GM18873 (cell line): Measurements from ENCODE around the gene PDE11A.
"Not testable (repeated sequence)": the region's sequence is repeated elsewhere in the genome, so short reads cannot be mapped to it uniquely, and the experiment has no call there.

Experiments
- ATAC-seq: cut with Tn5 transposase; IDR thresholded peaks from one replicate; pipeline ENCODE4 v1.9.1; 2021; ENCODE audit warnings: mild to moderate bottlenecking, moderate library complexity, moderate number of reproducible peaks; ENCODE audit not compliant: unreplicated experiment, low FRiP score

PDE11A gene

DNA sequence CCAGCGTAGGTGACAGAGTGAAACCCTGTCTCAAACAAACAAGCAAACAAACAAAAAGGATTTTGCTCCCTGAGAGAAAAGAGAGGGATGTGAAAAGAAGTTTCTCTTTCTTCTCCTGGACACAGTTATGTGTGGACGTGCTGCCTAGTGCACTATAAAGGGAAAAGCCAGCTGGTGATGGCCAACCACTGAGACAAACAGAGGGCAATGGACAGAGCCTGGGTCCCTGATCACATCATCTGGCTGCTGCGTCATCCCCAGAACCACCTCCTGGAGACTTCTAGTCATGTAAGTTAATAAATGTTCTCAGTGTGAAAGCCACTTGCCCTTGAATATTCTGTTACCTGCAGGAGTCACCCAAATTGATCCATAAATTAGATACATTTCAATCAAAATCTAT is 184.9 kb downstream of the PDE11A start:
- ATAC-seq = no peak

GRCh38 chr2:177886824-177887223 is 185.8 kb downstream of the PDE11A start:
- no peak for ATAC-seq

GRCh38 chr2:177885828-177886466 is 186.6 kb downstream of the PDE11A start:
- ATAC-seq = no peak

GRCh38 chr2:177883177-177883576 is 189.4 kb downstream of the PDE11A start:
- no peak for ATAC-seq

DNA sequence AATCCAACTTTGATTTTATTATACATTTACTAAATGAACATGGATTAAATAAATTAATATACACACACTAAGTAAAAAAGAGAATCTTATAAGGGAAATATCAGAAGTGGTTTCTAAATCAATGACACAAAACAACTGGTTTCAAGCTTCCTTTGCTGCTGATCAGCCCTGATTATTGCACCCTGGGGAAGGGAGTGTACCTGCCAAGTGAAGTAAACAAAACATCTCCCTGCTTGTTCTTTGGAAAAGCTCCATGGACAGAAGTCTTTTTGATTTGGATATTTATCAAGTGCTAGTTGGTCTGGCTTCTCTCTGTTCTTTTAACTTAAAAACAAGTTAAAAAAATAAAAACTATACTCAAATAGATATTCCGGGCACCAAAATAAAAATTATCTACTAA is 190.1 kb downstream of the PDE11A start:
- no peak for ATAC-seq

- no peak for ATAC-seq
These were observed 190.7 kb downstream of the PDE11A start for GRCh38 chr2:177881921-177882320.

DNA sequence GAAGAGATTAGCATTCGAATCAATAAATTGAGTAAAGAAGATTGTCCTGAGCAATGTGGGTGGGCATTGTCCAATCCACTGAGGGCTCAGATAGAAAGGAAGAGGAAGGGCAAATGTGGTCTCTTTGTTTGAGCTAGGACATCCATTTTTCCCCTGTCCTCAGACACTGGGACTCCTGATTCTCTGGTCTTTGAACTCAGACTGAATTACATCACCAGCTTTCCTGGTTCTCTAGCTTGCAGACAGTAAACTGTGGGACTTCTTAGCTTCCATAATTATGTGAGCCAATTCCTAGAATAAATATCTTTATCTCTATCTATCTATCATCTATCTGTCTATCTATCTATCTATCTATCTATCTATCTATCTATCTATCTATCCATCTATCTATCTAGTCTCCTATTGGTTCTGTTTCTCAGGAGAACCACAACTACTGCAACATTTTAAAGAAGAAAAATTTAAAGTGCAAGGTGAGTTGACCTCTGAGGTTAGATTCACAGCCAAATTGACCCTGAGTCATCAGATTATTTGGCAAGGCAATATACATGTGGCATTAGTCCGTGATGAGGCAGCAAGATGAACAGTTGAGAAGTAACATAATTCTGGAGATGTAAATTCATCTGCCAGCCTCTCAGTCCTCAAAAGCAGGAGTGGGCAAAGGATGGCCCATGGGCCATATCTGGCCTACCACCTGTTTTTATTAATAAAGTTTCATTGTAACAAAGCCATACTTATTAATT is 191.4 kb downstream of the PDE11A start:
- no peak for ATAC-seq

DNA sequence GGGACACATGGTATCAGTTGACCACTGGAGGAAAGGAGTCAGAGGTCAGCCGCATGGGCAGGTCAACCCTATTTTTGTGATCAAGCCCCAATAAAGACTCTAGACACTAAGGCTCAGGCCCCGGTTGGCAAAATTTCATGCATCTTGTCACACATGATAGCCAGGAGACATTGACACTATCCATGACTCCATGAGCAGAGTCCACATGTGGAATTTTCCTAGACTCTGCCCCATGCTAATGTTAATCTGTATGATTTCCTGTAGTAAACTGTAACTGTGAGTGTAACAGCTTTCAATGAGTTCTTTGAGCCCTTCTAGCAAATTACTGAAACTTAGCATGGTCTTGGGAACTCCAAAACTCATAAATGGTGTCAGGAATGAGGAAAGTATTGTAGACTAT is 192.3 kb downstream of the PDE11A start:
- no peak for ATAC-seq

- ATAC-seq = no peak
These were observed 195.6 kb downstream of the PDE11A start for GRCh38 chr2:177876950-177877349.

- no peak for ATAC-seq
These were observed 197.9 kb downstream of the PDE11A start for GRCh38 chr2:177874686-177875085.

DNA sequence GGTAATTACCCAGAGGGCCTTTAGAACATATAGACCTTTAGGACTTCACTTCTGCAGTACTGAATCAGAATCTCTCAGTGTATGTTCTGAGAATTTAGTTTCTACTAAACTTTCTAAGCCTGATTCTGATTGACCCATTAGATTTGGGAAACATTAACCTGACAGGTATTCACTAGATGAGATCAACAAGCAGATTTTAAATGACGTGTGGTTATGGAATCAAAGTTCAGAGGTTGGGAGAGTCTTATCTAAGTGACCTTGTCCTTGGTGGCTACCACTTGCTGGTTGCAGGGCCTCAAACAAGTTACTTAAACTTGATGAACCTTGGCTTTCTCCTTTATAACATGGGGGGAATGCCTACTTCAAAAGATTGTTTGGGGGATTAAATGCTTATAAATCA is 198.7 kb downstream of the PDE11A start:
- no peak for ATAC-seq

GRCh38 chr2:177872286-177872685 is 200.3 kb downstream of the PDE11A start:
- ATAC-seq = no peak

- no peak for ATAC-seq
These were observed 202.7 kb downstream of the PDE11A start for GRCh38 chr2:177869912-177870311.

DNA sequence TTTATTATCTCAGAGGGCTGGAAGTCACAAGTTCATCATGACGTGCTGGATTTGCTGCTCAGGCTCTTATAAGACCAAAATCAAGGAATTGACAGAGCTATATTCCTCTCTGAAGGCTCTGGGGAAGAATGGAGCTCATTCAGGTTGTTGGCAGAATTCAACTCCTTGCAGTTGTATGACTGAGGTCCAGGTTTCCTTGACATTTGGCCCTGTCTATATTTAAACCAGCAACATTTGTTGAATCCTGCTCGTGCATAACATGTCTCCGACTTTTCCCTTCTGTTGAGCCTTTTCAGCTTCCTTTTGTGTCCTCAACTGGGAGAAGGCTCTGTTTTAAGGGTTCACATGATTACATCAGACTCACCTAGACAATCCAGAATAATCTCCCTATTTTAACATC is 203.4 kb downstream of the PDE11A start:
- ATAC-seq = no peak

DNA sequence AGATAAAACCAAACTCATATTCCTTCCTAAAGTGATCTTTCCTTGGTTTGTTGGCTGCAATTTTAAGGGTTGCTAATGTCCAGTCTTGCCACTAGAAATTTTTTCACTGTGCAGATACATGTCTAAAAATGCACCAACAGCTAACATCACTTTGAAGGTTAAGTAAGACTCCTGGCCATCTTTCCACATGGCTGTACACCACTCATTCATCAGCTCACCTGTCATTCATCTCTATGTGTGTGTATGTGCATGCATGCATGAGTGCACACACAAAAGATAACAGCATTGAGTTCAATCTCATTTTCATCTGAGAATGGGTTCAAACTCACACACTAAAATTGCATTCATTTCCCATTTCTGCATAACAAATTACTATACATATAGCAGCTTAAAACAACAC is 203.8 kb downstream of the PDE11A start:
- no peak for ATAC-seq

DNA sequence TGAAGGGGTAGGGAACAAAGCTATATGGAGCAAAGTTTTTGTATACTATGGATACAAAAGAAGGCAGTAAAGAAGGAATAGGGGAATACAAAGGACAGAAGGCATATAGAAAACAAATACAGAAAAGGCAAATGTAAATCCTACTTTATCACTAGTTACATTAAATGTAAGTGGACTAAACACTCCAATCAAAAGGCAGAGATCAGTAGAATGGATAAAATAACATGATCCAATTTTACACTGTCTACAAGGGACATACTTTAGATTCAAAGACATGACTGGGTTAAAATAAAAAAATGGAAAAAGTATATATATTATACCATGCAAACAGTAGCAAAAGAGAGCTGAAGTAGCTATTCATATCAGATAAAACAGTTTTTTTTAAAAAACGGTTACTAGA is 215.0 kb downstream of the PDE11A start:
- ATAC-seq = no peak

DNA sequence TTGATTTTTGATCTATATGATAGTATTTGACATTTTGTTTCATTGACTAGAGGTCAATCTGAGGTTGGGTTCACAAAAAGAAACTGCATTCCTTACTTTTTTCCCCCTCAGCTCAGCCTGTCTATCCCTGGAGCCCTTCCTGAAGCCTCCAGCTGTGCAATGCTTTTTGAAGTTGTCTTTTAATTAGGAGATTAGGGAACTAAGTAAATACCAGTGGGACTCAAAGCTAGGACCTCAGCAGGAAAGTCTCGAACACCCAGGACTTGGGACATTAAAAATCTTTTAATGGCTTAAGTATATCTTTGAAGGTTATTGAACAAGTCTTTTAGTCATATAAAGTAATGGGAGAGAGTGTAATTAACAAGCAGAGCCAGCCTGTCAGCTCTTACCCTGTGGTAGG is 220.2 kb downstream of the PDE11A start:
- no peak for ATAC-seq

DNA sequence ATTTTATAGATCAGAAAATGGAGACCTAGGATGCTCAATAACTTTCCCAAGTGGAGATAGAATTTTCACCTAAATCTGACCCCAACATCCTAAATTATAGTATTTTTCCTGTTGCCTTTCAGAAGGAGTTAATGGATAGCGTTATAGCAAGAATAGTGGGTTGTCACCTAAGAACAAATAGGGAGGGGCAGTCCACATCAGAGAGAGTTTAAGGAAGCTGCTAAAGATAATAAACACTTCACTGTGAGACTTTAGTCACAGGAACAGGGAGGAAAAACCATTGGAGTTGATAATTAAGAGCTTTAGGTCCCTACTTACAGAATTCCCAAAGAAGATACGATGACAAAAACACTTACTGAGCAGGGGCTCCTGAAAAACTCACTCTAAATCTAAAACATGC is 229.4 kb downstream of the PDE11A start:
- ATAC-seq = no peak

- no peak for ATAC-seq
These were observed 230.3 kb downstream of the PDE11A start for GRCh38 chr2:177842243-177842642.

DNA sequence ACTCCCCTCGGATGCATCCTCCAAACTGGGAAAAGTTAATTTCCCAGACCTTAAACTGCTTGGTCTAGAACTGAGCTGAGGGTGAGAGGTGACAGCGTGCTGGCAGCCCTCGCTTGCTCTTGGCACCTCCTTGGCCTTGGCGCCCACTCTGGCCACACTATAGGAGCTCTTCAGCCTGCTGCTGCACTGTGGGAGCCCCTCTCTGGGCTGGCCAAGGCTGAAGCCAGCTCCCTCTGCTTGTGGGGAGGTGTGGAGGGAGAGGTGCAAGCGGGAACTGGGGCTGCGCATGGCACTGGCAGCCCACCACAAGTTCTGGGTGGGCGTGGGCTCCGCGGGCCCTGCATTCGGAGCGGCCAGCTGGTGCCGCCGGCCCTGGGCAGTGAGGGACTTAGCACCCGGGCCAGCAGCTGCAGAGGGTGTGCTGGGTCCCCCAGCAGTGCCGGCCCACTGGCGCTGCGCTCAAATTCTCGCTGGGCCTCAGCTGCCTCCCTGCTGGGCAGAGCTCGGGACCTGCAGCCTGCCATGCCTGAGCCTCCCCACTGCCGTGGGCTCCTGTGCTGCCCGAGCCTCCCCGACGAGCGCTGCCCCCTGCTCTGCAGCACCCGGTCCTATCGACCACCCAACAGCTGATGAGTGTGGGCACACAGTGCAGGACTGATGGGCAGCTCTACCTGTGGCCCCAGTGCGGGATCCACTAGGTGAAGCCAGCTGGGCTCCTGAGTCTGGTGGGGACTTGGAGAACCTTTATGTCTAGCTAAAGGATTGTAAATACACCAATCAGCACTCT is 237.0 kb downstream of the PDE11A start:
- ATAC-seq = not testable (repeated sequence)

DNA sequence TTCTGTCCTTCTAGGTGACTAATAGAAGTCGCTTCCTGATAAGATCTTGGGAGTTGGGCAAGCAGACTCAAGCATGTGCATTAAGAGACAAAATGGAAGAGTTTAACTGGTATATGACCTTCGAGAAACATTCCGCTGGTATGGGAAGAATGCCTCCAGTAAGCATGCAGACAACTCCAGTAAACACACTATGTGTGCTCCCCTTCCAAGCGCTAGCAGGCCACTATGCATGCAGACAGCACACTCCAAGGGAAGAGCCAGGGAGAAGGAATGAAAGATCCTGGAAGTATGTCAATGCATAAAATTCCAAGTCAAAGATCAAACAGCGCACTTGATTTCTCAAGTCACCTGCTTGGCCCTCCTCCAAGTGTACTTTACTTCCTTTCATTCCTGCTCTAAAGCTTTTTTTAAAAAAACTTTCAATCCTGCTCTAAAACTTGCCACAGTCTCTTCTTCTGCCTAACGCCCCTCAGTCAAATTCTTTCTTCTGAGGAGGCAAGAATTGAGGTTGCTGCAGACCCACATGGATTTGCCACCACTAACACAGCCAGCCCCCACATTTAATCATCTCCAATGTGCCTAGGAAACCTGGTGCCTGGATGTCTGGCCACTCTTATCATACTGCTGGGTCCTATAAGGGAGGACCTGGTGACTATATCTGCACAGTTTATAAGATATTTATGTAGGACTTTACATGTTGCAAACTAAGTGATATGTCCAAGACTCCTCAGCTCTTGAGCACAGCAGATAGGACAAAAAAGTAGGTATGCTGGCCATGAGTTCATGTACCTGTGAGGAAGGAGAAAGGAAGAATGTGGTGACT is 239.8 kb downstream of the PDE11A start:
- no peak for ATAC-seq
